Liver (tissue), 3 donors: Measurements from ENCODE around the gene ZNF653.

Experiments used
- EGR1 ChIP-seq, 2 donors: IDR thresholded peaks; 2 replicates each; pipeline ENCODE4 v1.6.1; 2016 to 2018; ENCODE audit warnings: antibody characterized with exemption in 2 of 2, low read depth in 2 of 2
- NR2F2 ChIP-seq: IDR thresholded peaks from 2 replicates; pipeline ENCODE4 v1.6.1; 2016; ENCODE audit warnings: antibody characterized with exemption
- RAD21 ChIP-seq, 2 donors: IDR thresholded peaks; 2 replicates each; pipeline ENCODE4 v1.6.1; 2016; ENCODE audit warnings: antibody characterized with exemption in 2 of 2, mild to moderate bottlenecking in 2 of 2
- TF ChIP-seq, protein P1 (sequence below): fragments of 150-350 bp; IDR thresholded peaks from 2 replicates; pipeline ENCODE4 v1.5.1; 2017; ENCODE audit warnings: improper control_type of control experiment, low read depth, low read length; ENCODE audit not compliant: missing input control
- donor health status: healthy.
- donor health status: healthy.

DNA sequence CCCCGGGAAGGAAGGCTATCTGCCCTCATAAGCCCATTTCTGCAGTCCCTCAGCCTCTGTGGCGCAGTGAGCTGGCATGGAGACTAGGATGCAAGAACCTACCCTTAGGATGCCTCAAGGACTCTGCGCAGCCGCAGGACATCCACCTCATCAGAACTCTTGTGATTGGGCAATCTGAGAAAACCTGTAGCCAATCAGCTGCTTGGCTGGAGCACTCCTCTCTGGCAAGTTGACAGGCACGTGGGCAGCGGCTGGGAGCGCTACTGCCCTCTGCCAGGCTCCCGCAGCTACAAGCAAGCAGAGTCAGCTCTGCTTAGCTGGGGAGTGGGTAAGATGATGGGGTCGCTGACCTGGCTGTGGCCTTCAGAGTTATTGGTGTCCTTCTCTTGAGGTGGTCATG, 24.8 kb upstream of the ZNF653 start:
- TF ChIP-seq, protein P1, sequence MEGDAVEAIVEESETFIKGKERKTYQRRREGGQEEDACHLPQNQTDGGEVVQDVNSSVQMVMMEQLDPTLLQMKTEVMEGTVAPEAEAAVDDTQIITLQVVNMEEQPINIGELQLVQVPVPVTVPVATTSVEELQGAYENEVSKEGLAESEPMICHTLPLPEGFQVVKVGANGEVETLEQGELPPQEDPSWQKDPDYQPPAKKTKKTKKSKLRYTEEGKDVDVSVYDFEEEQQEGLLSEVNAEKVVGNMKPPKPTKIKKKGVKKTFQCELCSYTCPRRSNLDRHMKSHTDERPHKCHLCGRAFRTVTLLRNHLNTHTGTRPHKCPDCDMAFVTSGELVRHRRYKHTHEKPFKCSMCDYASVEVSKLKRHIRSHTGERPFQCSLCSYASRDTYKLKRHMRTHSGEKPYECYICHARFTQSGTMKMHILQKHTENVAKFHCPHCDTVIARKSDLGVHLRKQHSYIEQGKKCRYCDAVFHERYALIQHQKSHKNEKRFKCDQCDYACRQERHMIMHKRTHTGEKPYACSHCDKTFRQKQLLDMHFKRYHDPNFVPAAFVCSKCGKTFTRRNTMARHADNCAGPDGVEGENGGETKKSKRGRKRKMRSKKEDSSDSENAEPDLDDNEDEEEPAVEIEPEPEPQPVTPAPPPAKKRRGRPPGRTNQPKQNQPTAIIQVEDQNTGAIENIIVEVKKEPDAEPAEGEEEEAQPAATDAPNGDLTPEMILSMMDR: no peak
- TF ChIP-seq EGR1 (IDR thresholded peaks at IDR 0.05; ENCODE audit: low read depth in 2 of 2) (no peak), RAD21 (IDR thresholded peaks at IDR 0.05) (peak in 1 of 2 donors; percentile 41), NR2F2 (no peak)
